OCI-LY1 (cell line): ENCODE measurements around the gene HTR1E.

Experiments
- H2AFZ ChIP-seq: fragments of 200-600 bp; sonication (generic), shearing (Covaris generic); 2 replicates; pipeline ENCODE4 v1.6.0; 2014; ENCODE audit warnings: antibody characterized with exemption, mild to moderate bottlenecking, low read length
- H3F3A ChIP-seq: fragments of 200-600 bp; sonication (generic), shearing (Covaris generic); 2 replicates; pipeline ENCODE4 v1.6.0; 2014; ENCODE audit warnings: mild to moderate bottlenecking, antibody characterized with exemption, low read length, moderate library complexity; ENCODE audit not compliant: insufficient read depth
- H3K27ac ChIP-seq: fragments of 200-600 bp; sonication (generic); 2 replicates; pipeline ENCODE4 v1.5.1; 2014; ENCODE audit warnings: low read length, mixed run types, mild to moderate bottlenecking, low read depth; ENCODE audit not compliant: poor library complexity, severe bottlenecking
- H3K27me3 ChIP-seq: fragments of 200-600 bp; sonication (generic); 2 replicates; pipeline ENCODE4 v1.6.0; 2014; ENCODE audit warnings: antibody characterized with exemption, mild to moderate bottlenecking, low read length, moderate library complexity; ENCODE audit not compliant: insufficient read depth
- H3K36me3 ChIP-seq: fragments of 200-600 bp; sonication (generic); 2 replicates; pipeline ENCODE4 v1.6.1; 2014; ENCODE audit warnings: mild to moderate bottlenecking, antibody characterized with exemption, low read length, moderate library complexity, mixed read lengths; ENCODE audit not compliant: insufficient read depth
- H3K4me1 ChIP-seq: fragments of 200-600 bp; sonication (generic); 2 replicates; pipeline ENCODE4 v1.5.1; 2014; ENCODE audit warnings: mild to moderate bottlenecking, low read length, moderate library complexity; ENCODE audit not compliant: insufficient read depth, severe bottlenecking
- H3K4me2 ChIP-seq: fragments of 200-600 bp; sonication (generic), shearing (Covaris generic); 2 replicates; pipeline ENCODE4 v1.6.1; 2014; ENCODE audit warnings: low read length
- H3K4me3 ChIP-seq: fragments of 200-600 bp; sonication (generic); 2 replicates; pipeline ENCODE4 v1.5.1; 2014; ENCODE audit warnings: low read length, low read depth, mild to moderate bottlenecking, mixed read lengths; ENCODE audit not compliant: poor library complexity, severe bottlenecking
- H3K79me2 ChIP-seq: fragments of 200-600 bp; shearing (Covaris generic); 2 replicates; pipeline ENCODE4 v1.6.1; 2016; ENCODE audit warnings: mixed run types, low read length, mixed read lengths; ENCODE audit not compliant: insufficient read depth
- H3K9ac ChIP-seq: fragments of 200-600 bp; sonication (generic), shearing (Covaris generic); 2 replicates; pipeline ENCODE4 v1.6.1; 2014; ENCODE audit warnings: mild to moderate bottlenecking, low read length, mixed read lengths
- H3K9me2 ChIP-seq: fragments of 200-600 bp; sonication (generic), shearing (Covaris generic); 2 replicates; pipeline ENCODE4 v1.6.1; 2014; ENCODE audit warnings: low read depth, mild to moderate bottlenecking, low read length, mixed read lengths
- H3K9me3 ChIP-seq: fragments of 200-600 bp; shearing (Covaris generic); 2 replicates; pipeline ENCODE4 v1.6.1; 2014; ENCODE audit warnings: low read length, mixed read lengths
- H4K20me1 ChIP-seq: fragments of 200-600 bp; sonication (generic), shearing (Covaris generic); 2 replicates; pipeline ENCODE4 v1.6.0; 2016; ENCODE audit warnings: mild to moderate bottlenecking, low read length; ENCODE audit not compliant: insufficient read depth
- CTCF ChIP-seq: fragments of 200-600 bp; sonication (generic), shearing (Covaris generic); IDR thresholded peaks from 2 replicates; pipeline ENCODE4 v1.5.1; 2017; ENCODE audit warnings: mild to moderate bottlenecking, antibody characterized with exemption, low read length, moderate library complexity, mixed read lengths
- EZH2 ChIP-seq: fragments of 200-600 bp; sonication (generic), shearing (Covaris generic); IDR thresholded peaks from 2 replicates; pipeline ENCODE4 v1.8.0; 2017; ENCODE audit warnings: borderline replicate concordance, mixed run types, mild to moderate bottlenecking, antibody characterized with exemption, low read length, moderate library complexity, mixed read lengths

The HTR1E gene

GRCh38 chr6:87029711-87030314, 92.5 kb downstream of the HTR1E start:
- Histone ChIP-seq H3K9me3 (no peaks in the 10 kb centered on the region), H3K4me2 (no peak overlapping the region), H2AFZ (no peak overlapping the region), H4K20me1 (no peaks in the 10 kb centered on the region), H3K27me3 (no peaks in the 10 kb centered on the region), H3K9ac (no peak overlapping the region), H3K27ac (no peak overlapping the region), H3K4me1 (no peaks in the 10 kb centered on the region), H3K79me2 (no peaks in the 10 kb centered on the region), H3K9me2 (no peaks in the 10 kb centered on the region), H3K4me3 (no peak overlapping the region), H3F3A (no peaks in the 10 kb centered on the region), H3K36me3 (no peaks in the 10 kb centered on the region)
- TF ChIP-seq CTCF = peak; percentile 77
- no peak for TF ChIP-seq EZH2

- H3K4me1 ChIP-seq = no peaks in the 10 kb centered on the region
- H3K9ac ChIP-seq = no peak overlapping the region
- H3K27me3 ChIP-seq = no peaks in the 10 kb centered on the region
- TF ChIP-seq CTCF = no peak
- TF ChIP-seq EZH2 = no peak
- no peak overlapping the region for H3K4me3 ChIP-seq
- H3K79me2 ChIP-seq = no peaks in the 10 kb centered on the region
- no peaks in the 10 kb centered on the region for H3K9me3 ChIP-seq
- H3K9me2 ChIP-seq = no peaks in the 10 kb centered on the region
- H3K27ac ChIP-seq = no peak overlapping the region
- no peak overlapping the region for H2AFZ ChIP-seq
- H3K4me2 ChIP-seq = no peak overlapping the region
- no peaks in the 10 kb centered on the region for H3K36me3 ChIP-seq
- H4K20me1 ChIP-seq = no peaks in the 10 kb centered on the region
- no peaks in the 10 kb centered on the region for H3F3A ChIP-seq
Measured at GRCh38 chr6:87040729-87041128, 103.4 kb downstream of the HTR1E start.

GRCh38 chr6:87045521-87046075, 108.3 kb downstream of the HTR1E start:
- no peak overlapping the region for H2AFZ ChIP-seq
- TF ChIP-seq CTCF (no peak), EZH2 (no peak)
- no peaks in the 10 kb centered on the region for H4K20me1 ChIP-seq
- no peak overlapping the region for H3K4me2 ChIP-seq
- no peak overlapping the region for H3K4me3 ChIP-seq
- H3K4me1 ChIP-seq = no peaks in the 10 kb centered on the region
- no peak overlapping the region for H3K9ac ChIP-seq
- peaks cover 3% of the 10 kb centered on the region; the same call in 1 of the 2 replicates for H3K27me3 ChIP-seq
- no peaks in the 10 kb centered on the region for H3K9me2 ChIP-seq
- no peaks in the 10 kb centered on the region for H3K79me2 ChIP-seq
- H3K9me3 ChIP-seq = no peaks in the 10 kb centered on the region
- H3K36me3 ChIP-seq = no peaks in the 10 kb centered on the region
- H3K27ac ChIP-seq = no peak overlapping the region
- no peaks in the 10 kb centered on the region for H3F3A ChIP-seq
